RPMI8226 (cell line): ENCODE results near the gene TMEM174.
A peak's percentile ranks its signal among the peaks of the same experiment; 100 is the strongest.
"Not testable (repeated sequence)": the region's sequence is repeated elsewhere in the genome, so short reads cannot be mapped to it uniquely, and the experiment has no call there.

Source experiments
- DNase-seq: peaks from one replicate; pipeline ENCODE4 v3.0.0-alpha.2; 2015

The TMEM174 gene

DNA sequence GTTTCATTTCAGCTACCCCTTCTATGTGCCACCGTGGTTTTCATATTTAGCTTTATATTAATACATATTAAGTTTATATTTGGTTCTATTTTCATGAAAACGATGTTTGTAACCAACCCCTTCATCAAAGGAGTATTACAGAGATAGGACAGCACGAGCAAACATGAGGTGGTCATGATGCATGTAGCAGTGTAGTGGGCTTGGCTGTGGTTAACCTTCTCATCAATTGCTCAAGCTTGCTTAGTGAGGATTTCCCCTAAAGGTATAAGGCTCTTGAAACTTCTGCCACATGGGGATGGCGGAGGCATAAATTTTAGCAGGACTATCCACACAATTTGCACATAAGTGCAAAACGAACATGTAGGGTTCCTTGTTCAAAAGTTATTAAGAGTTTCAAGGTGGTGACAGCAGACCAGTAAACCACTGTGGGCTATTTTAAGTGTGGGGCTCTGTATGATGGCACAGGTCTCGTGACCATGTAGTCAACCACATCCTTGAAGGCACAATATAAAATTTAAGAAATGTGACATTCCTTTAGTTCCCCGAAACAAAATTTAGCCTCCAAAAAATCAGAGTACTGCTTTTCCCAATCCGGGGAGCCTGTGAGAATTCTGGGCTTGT, 24.8 kb downstream of the TMEM174 start:
- no peak for DNase-seq

DNA sequence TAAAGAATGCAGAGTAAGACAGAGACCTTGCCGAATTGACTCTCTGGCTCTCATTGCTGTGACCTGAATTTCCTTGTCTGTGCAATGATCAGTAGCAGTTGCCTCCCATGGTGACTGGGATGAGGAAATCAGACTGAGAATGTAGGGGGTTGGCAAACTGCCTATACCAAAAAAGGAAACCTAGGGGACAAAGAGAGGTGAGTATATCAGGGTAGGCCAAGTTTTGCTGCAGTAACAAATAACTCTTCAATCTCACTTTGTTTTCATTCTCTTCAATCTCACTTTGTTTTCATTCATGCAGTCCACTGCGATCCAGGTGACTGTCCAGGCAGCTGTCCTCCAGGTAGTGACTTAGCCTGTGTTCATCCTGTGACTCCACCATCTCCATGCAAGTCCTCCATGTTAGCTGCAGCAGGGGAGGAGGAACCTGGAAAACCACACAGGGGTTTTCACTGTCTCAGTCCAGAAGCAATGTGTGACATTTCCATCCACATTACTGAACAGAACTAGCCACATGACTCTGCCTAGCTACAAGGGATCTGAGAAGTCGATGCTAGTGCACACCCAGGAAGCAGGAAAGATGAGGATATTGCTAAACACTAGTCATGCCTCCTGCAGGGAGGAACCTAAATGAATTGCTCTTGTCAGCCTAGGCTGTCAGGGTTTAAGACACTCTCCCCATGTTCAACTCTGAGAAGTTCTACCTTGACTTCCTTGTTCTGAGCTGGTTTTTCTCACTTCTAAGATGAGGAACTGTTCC, 26.0 kb downstream of the TMEM174 start:
- DNase-seq, result no peak

DNA sequence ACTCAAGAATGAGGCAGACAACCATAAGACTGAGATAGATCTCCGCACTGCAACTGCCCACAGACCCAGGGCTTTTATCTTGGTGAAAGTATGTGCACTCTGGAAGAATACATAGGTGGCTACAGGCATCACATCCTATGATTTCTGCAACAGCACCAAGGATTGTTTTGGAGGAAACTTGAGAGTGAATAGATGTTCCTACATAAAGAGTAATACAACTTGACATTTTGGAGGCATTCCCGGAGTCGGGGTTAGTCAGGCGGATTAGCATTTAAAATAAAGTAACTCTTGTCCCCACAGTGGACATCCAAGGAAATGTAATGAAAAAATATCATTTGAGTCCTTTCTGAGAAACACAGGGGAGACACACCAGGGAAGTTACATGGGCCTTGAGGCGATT, 26.7 kb downstream of the TMEM174 start:
- DNase-seq, result no peak

GRCh38 chr5:73201547-73202513, 28.8 kb downstream of the TMEM174 start:
- peak; percentile 81 for DNase-seq

DNA sequence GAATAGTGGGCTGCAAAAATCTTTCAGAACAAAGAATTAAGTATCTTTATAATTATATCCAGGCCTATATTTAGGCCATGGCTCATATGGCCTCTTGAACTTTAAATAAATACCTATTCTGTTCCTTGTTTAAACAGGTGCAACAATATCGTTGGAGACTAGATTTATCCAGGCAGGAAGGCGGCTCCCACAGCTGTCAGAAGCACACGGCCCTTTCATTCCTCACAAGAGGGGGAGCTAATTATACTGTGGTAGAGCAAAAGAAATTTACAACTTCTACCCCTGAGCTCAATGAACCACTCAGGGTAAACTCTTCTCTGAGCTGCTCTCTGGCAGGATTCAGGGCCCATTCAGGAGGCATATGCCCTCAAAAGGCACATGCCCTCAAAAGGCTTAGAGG, 31.3 kb downstream of the TMEM174 start:
- no peak for DNase-seq

- no peak for DNase-seq
Observed at GRCh38 chr5:73204733-73205132, 31.7 kb downstream of the TMEM174 start.

- DNase-seq, result no peak
Observed at GRCh38 chr5:73205305-73205704, 32.3 kb downstream of the TMEM174 start.

DNA sequence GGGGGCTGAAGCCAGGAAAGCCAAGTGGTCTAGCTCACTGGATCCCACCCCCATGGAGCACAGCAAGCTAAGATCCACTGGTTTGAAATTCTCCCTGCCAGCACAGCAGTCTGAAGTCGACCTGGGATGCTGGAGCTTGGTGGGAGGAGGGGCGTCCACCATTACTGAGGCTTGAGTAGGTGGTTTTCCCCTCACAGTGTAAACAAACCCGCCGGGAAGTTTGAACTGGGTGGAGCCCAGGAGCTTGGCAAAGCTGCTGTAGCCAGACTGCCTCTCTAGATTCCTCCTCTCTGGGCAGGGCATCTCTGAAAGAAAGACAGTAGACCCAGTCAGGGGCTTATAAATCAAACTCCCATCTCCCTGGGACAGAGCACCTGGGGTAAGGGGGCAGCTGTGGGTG, 34.2 kb downstream of the TMEM174 start:
- not testable (repeated sequence) for DNase-seq

- DNase-seq, result not testable (repeated sequence)
Observed at GRCh38 chr5:73209075-73209474, 36.1 kb downstream of the TMEM174 start.

DNA sequence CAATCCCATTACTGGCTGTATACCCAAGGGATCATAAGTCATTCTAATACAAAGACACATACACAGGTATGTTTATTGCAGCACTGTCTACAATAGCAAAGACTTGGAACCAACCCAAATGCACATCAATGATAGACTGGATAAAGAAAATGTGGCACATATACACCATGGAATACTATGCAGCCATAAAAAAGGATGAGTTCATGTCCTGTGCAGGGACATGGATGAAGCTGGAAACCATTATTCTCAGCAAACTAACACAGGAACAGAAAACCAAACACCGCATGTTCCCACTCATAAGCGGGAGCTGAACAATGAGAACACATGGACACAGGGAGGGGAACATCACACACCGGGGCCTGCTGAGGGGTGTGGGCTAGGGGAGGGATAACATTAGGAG, 39.7 kb downstream of the TMEM174 start:
- DNase-seq, result not testable (repeated sequence)

GRCh38 chr5:73213566-73213998, 40.6 kb downstream of the TMEM174 start:
- DNase-seq, result peak; percentile 62

DNA sequence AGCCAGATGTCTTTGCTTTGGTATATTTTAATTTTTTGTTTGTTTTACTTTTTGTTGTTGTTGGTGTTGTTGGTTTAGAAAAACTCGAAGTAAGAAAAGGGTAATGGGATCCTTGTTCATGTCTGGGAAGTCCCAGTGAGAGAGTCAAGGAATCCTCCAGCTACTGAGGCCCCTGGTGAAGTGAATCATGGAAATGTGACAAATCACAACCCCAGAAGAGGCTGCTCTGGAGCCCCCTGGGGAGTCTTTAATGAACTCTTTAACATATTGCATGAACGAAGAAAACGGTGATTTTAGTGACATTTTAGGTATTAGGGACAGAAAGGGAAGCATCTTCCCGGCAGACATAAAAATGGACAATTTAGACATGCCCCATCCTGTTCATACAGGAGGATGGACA, 41.3 kb downstream of the TMEM174 start:
- no peak for DNase-seq

DNA sequence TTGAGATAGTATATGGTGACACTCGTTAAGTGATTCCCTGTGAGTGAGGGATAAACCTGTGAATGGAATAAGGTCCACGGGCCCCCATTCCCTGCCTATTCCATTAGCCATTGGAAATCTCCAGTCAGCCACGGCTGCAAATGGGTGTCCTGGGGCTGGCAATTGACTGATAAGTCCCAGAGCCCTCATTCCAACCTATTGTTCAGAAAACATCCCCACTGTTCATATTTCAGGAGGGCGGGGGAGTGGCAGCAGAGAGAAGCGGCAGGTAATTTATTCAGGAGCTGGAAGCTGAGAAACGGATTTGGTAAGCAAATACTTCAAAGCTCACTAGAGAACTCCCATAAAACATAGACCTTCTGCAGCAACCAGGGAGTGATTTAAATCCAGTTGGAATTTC, 42.0 kb downstream of the TMEM174 start:
- no peak for DNase-seq

DNA sequence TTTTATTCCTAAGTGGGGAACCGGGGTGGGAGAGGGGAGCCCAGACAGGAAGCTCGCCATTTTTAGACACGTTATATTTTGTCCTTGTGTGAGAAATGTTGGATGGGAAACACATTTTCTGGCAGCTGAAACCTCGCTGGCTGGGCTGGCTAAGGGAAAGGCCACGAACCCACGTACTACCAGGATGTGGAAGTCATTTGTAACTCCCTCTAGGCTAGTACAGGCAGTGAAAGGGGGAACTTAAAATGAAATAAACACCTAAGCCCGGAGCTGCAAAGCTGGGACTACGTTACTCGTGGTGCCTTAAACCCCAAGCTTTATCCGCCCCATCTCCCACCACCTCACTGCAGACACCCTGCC, 42.5 kb downstream of the TMEM174 start:
- DNase-seq, result no peak

GRCh38 chr5:73215891-73216610, 43.1 kb downstream of the TMEM174 start:
- DNase-seq, result peak; percentile 82

- peak; percentile 18 for DNase-seq
Observed at GRCh38 chr5:73218552-73219171, 45.7 kb downstream of the TMEM174 start.

DNA sequence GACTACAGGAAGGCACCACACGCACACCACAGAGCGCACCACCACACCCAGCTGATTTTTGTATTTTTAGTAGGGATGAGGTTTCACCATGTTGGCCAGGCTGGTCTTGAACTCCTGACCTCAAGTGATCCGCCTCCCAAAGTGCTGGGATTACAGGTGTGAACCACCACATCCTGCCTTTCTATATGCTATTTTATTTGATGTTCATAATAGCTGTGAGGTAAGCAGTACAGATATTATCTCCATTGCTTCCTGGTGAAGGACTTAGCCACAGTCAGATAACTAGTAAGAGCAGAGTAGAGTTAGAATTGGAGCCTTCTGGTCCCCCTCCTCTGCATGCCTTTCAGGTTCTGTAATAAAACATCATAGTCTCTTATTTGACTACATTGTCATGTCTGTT, 46.3 kb downstream of the TMEM174 start:
- not testable (repeated sequence) for DNase-seq

DNA sequence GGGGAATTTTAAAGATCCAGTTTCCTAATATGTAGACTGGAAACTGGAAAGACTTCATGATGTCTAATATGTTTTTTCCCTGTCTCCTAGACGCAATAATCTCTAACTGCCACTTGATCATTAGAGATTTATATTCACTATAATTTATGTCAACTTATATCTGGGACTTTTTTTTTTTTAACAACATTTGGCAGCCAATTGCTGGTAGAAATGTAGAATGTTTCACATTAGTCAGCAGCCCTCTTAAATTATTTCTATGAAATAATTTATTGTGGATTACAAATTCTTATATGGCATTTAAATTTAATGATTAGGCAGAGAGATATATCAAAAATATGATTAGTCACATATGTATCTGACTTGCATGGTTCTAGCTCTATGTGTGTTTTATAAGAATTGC, 48.2 kb downstream of the TMEM174 start:
- no peak for DNase-seq

- DNase-seq, result no peak
Observed at GRCh38 chr5:73221726-73222125, 48.7 kb downstream of the TMEM174 start.

- DNase-seq, result no peak
Observed at GRCh38 chr5:73222173-73222572, 49.2 kb downstream of the TMEM174 start.
